Right lobe of liver (tissue), 4 donors: Measurements from ENCODE around the gene CAMTA1.

Experiments used
- CTCF ChIP-seq, 4 donors: fragments of 200-600 bp in 3 of 4; fragments of 450-650 bp in 1 of 4; IDR thresholded peaks; one replicate each; pipeline versions ENCODE4 v1.5.1 to v1.8.0; 2016 to 2022; ENCODE audit warnings: antibody characterized with exemption in 4 of 4, mild to moderate bottlenecking in 2 of 4
- POLR2A ChIP-seq: fragments of 450-650 bp; IDR thresholded peaks from one replicate; pipeline ENCODE4 v1.6.1; 2017; ENCODE audit warnings: antibody characterized with exemption, mild to moderate bottlenecking
- donor health status: DM: no; HTN: no; CAD: no.
- donor health status: DM: no; HTN: no; CAD: no.
- donor health status: DM: no; HTN: yes; CAD: no.

- no peak for TF ChIP-seq CTCF (IDR thresholded peaks at IDR 0.05)
- TF ChIP-seq POLR2A: no peak
Measured at GRCh38 chr1:7460807-7461206, 675.6 kb downstream of the CAMTA1 start.
